ENCODE measurements around the gene OR52E4. TPM values are rescaled to one million over a fixed set of nuclear protein-coding genes. Genes with fewer than 3 reads are reported as not detected.

The OR52E4 gene
- polyA plus RNA-seq, 2 of the 4 experiments (the other 2 are of a cell fraction), result not detected

Other genes with a start within 250 kb of the OR52E4 start
- gene TRIM5, start 195.6 kb upstream of the OR52E4 start, polyA plus RNA-seq (2011; rRNA removed), result 30.5 and 32.6 TPM in 2 replicates
- 19.6 to 22.8 TPM (median 21.9 TPM) in 3 replicates for gene TRIM5, start 195.6 kb upstream of the OR52E4 start, polyA plus RNA-seq (2017; fragmentation: RNase III; extraction: RNeasy Plus Mini Kit Qiagen cat#74134 plus additional on column Dnase treatment)
- 2.4 and 2.7 TPM in 2 replicates for gene TRIM22, start 190.8 kb upstream of the OR52E4 start, polyA plus RNA-seq (2011; rRNA removed)
- gene TRIM22, start 190.8 kb upstream of the OR52E4 start, polyA plus RNA-seq (2017; fragmentation: RNase III; extraction: RNeasy Plus Mini Kit Qiagen cat#74134 plus additional on column Dnase treatment), result 1.2 to 1.5 TPM (median 1.4 TPM) in 3 replicates
- gene OR56B1, start 144.2 kb upstream of the OR52E4 start, polyA plus RNA-seq (2011; rRNA removed), result not detected in 2 replicates
- not detected in 3 replicates for gene OR56B1, start 144.2 kb upstream of the OR52E4 start, polyA plus RNA-seq (2017; fragmentation: RNase III; extraction: RNeasy Plus Mini Kit Qiagen cat#74134 plus additional on column Dnase treatment)
- not detected in 2 replicates for gene OR52N4, start 126.4 kb upstream of the OR52E4 start, polyA plus RNA-seq (2011; rRNA removed)
- gene OR52N4, start 126.4 kb upstream of the OR52E4 start, polyA plus RNA-seq (2017; fragmentation: RNase III; extraction: RNeasy Plus Mini Kit Qiagen cat#74134 plus additional on column Dnase treatment), result not detected in 3 replicates
- gene OR52N5, start 97.3 kb upstream of the OR52E4 start, polyA plus RNA-seq (2011; rRNA removed), result not detected in 2 replicates
- gene OR52N5, start 97.3 kb upstream of the OR52E4 start, polyA plus RNA-seq (2017; fragmentation: RNase III; extraction: RNeasy Plus Mini Kit Qiagen cat#74134 plus additional on column Dnase treatment), result not detected in 3 replicates
- not detected in 2 replicates for gene OR52N1, start 89.4 kb upstream of the OR52E4 start, polyA plus RNA-seq (2011; rRNA removed)
- not detected in 3 replicates for gene OR52N1, start 89.4 kb upstream of the OR52E4 start, polyA plus RNA-seq (2017; fragmentation: RNase III; extraction: RNeasy Plus Mini Kit Qiagen cat#74134 plus additional on column Dnase treatment)
- not detected in 2 replicates for gene OR52N2, start 71.7 kb upstream of the OR52E4 start, polyA plus RNA-seq (2011; rRNA removed)
- not detected in 3 replicates for gene OR52N2, start 71.7 kb upstream of the OR52E4 start, polyA plus RNA-seq (2017; fragmentation: RNase III; extraction: RNeasy Plus Mini Kit Qiagen cat#74134 plus additional on column Dnase treatment)
- gene OR52E6, start 38.7 kb upstream of the OR52E4 start, polyA plus RNA-seq (2011; rRNA removed), result not detected in 2 replicates
- not detected in 3 replicates for gene OR52E6, start 38.7 kb upstream of the OR52E4 start, polyA plus RNA-seq (2017; fragmentation: RNase III; extraction: RNeasy Plus Mini Kit Qiagen cat#74134 plus additional on column Dnase treatment)
- not detected in 2 replicates for gene OR52E8, start 22.9 kb upstream of the OR52E4 start, polyA plus RNA-seq (2011; rRNA removed)
- not detected in 3 replicates for gene OR52E8, start 22.9 kb upstream of the OR52E4 start, polyA plus RNA-seq (2017; fragmentation: RNase III; extraction: RNeasy Plus Mini Kit Qiagen cat#74134 plus additional on column Dnase treatment)
- gene OR52E5, start 12.6 kb downstream of the OR52E4 start, polyA plus RNA-seq (2011; rRNA removed), result not detected in 2 replicates
- gene OR52E5, start 12.6 kb downstream of the OR52E4 start, polyA plus RNA-seq (2017; fragmentation: RNase III; extraction: RNeasy Plus Mini Kit Qiagen cat#74134 plus additional on column Dnase treatment), result not detected in 3 replicates
- not detected in 2 replicates for gene OR56A3, start 61.6 kb downstream of the OR52E4 start, polyA plus RNA-seq (2011; rRNA removed)
- gene OR56A3, start 61.6 kb downstream of the OR52E4 start, polyA plus RNA-seq (2017; fragmentation: RNase III; extraction: RNeasy Plus Mini Kit Qiagen cat#74134 plus additional on column Dnase treatment), result not detected in 3 replicates
- not detected in 2 replicates for gene OR56A5, start 87.9 kb downstream of the OR52E4 start, polyA plus RNA-seq (2011; rRNA removed)
- not detected in 3 replicates for gene OR56A5, start 87.9 kb downstream of the OR52E4 start, polyA plus RNA-seq (2017; fragmentation: RNase III; extraction: RNeasy Plus Mini Kit Qiagen cat#74134 plus additional on column Dnase treatment)
- not detected in 2 replicates for gene OR52L1, start 106.4 kb downstream of the OR52E4 start, polyA plus RNA-seq (2011; rRNA removed)
- not detected in 3 replicates for gene OR52L1, start 106.4 kb downstream of the OR52E4 start, polyA plus RNA-seq (2017; fragmentation: RNase III; extraction: RNeasy Plus Mini Kit Qiagen cat#74134 plus additional on column Dnase treatment)
- not detected in 2 replicates for gene OR56A4, start 126.3 kb downstream of the OR52E4 start, polyA plus RNA-seq (2011; rRNA removed)
- gene OR56A4, start 126.3 kb downstream of the OR52E4 start, polyA plus RNA-seq (2017; fragmentation: RNase III; extraction: RNeasy Plus Mini Kit Qiagen cat#74134 plus additional on column Dnase treatment), result not detected in 3 replicates
- not detected in 2 replicates for gene OR56A1, start 150.1 kb downstream of the OR52E4 start, polyA plus RNA-seq (2011; rRNA removed)
- gene OR56A1, start 150.1 kb downstream of the OR52E4 start, polyA plus RNA-seq (2017; fragmentation: RNase III; extraction: RNeasy Plus Mini Kit Qiagen cat#74134 plus additional on column Dnase treatment), result not detected in 3 replicates
- not detected in 2 replicates for gene OR56B4, start 227.1 kb downstream of the OR52E4 start, polyA plus RNA-seq (2011; rRNA removed)
- gene OR56B4, start 227.1 kb downstream of the OR52E4 start, polyA plus RNA-seq (2017; fragmentation: RNase III; extraction: RNeasy Plus Mini Kit Qiagen cat#74134 plus additional on column Dnase treatment), result not detected in 3 replicates

All from A549 (cell line).